Adrenal gland (tissue), 5 donors: Measurements from ENCODE around the gene NAB2.

Experiments used
- POLR2A ChIP-seq, 2 donors: fragments of 450-650 bp; IDR thresholded peaks; one replicate each; pipeline ENCODE4 v1.6.1; 2017; ENCODE audit warnings: antibody characterized with exemption in 2 of 2, mild to moderate bottlenecking in 2 of 2, moderate library complexity in 1 of 2
- TF ChIP-seq, protein P1 (sequence below), 6 experiments: fragments of 450-650 bp in 4 of 6; fragments of 200-600 bp in 2 of 6; sonication (generic) in 1 of 6; IDR thresholded peaks; 1 replicate in 5 of 6; 2 replicates in 1 of 6; pipeline versions ENCODE4 v1.5.1 to v1.8.0; 2016 to 2021; ENCODE audit warnings: antibody characterized with exemption in 6 of 6, mild to moderate bottlenecking in 2 of 6, moderate library complexity in 1 of 6
- donor health status: DM: no; HTN: no; CAD: no.

DNA sequence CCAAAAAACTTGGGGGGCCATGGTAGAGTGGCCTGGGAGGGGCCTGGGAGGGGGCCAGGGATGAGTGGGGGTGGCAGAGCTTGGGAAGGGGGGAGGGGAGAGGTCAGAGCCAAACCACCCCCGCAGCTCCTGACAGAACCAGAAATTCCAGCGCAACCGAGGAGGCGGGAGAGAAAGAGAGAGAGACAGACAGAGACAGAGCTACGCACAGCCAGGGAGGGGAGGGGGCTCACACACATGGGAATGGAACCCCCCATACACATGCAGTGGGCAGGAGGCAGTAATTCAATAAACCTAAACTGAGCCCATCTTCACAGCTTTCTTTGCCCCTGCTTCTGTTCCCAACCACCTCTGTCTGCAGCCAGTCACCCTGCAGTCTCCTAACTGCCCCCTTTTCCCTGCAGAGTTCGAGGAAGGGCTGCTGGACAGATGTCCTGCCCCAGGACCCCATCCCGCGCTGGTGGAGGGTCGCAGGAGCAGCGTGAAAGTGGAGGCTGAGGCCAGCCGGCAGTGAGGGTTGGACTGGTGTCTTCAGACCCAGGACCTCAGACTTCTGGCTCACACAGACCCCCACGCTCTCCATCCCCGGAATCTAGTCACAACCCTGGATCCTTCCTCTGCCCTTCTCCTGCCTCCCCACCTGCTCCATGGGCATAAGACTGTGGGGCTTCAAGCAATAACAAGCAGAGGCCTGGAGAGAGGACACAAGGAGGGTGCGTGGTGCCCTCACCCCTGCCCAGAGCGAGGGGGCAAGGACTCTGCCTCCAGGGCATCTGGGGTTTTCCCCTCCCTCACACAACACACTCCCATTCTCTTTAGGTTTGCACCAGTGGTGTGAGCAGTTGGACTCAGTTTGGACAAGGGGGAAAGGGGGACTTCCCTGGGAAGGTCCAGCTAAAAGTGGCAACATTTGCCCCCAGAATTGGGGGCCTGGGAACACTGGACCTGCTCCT is 5.6 kb downstream of the NAB2 start:
- TF ChIP-seq, protein P1, sequence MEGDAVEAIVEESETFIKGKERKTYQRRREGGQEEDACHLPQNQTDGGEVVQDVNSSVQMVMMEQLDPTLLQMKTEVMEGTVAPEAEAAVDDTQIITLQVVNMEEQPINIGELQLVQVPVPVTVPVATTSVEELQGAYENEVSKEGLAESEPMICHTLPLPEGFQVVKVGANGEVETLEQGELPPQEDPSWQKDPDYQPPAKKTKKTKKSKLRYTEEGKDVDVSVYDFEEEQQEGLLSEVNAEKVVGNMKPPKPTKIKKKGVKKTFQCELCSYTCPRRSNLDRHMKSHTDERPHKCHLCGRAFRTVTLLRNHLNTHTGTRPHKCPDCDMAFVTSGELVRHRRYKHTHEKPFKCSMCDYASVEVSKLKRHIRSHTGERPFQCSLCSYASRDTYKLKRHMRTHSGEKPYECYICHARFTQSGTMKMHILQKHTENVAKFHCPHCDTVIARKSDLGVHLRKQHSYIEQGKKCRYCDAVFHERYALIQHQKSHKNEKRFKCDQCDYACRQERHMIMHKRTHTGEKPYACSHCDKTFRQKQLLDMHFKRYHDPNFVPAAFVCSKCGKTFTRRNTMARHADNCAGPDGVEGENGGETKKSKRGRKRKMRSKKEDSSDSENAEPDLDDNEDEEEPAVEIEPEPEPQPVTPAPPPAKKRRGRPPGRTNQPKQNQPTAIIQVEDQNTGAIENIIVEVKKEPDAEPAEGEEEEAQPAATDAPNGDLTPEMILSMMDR (IDR thresholded peaks at IDR 0.05): no peak
- peak in 1 of 2 donors; percentile 3 for TF ChIP-seq POLR2A (IDR thresholded peaks at IDR 0.05)
